WERI-Rb-1 (cell line): ENCODE data around the gene CBY3.
"Not testable (repeated sequence)": the region's sequence is repeated elsewhere in the genome, so short reads cannot be mapped to it uniquely, and the experiment has no call there.

Experiments used
- DNase-seq: peaks from one replicate; pipeline ENCODE4 v3.0.0-alpha.2; 2020
- H3K27ac ChIP-seq: fragments of 250-450 bp; sonication (Bioruptor Pico); 2 replicates; pipeline ENCODE4 v1.5.1; 2020; ENCODE audit warnings: mild to moderate bottlenecking, moderate library complexity
- H3K27me3 ChIP-seq: fragments of 250-450 bp; sonication (Bioruptor Pico); 2 replicates; pipeline ENCODE4 v1.5.1; 2021; ENCODE audit warnings: mild to moderate bottlenecking, low read depth, moderate library complexity; ENCODE audit not compliant: insufficient read depth, severe bottlenecking
- H3K36me3 ChIP-seq: fragments of 250-450 bp; sonication (Bioruptor Pico); 2 replicates; pipeline ENCODE4 v1.5.1; 2020; ENCODE audit warnings: mild to moderate bottlenecking, moderate library complexity
- H3K4me3 ChIP-seq: 2 replicates; pipeline ENCODE4 v1.5.1; 2011; ENCODE audit warnings: low read depth, mild to moderate bottlenecking, control low read depth, low read length
- H3K9me3 ChIP-seq: fragments of 250-450 bp; sonication (Bioruptor Pico); 2 replicates; pipeline ENCODE4 v1.5.1; 2021; ENCODE audit warnings: mild to moderate bottlenecking, moderate library complexity; ENCODE audit not compliant: severe bottlenecking
- TF ChIP-seq, protein P1 (sequence below): IDR thresholded peaks from 2 replicates; pipeline ENCODE4 v1.5.1; 2011; ENCODE audit warnings: low read depth, mild to moderate bottlenecking, control low read depth, inconsistent platforms, low read length

CBY3 gene

DNA sequence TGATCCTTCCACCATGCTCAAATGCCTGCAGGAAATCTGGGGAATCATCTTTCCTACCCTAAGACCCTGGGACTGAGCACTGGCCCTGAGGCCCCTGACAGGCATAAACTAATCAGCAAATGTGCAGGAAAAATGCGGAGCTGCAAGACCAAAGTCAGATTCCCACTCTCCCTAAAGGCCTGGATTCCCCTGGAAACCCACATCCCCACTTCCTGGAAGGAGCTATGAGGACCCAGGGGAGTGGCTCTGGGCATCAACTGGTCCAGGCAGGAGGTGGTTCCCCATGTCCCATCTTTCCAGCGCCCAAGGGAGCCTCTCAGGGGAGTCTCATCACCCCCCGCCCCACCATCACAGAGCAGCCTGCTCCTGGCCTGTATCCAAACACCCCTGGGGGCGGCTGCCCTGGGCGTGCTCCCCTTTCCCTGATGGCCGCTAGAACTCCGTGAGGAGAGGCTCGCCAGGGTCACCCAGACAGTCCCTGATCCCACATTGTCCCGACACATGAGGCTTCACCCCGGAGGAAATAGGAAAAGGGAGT, 31.6 kb downstream of the CBY3 start:
- H3K4me3 ChIP-seq, DNase-seq, H3K27ac ChIP-seq, H3K36me3 ChIP-seq, H3K27me3 ChIP-seq, H3K9me3 ChIP-seq: not testable (repeated sequence)

DNA sequence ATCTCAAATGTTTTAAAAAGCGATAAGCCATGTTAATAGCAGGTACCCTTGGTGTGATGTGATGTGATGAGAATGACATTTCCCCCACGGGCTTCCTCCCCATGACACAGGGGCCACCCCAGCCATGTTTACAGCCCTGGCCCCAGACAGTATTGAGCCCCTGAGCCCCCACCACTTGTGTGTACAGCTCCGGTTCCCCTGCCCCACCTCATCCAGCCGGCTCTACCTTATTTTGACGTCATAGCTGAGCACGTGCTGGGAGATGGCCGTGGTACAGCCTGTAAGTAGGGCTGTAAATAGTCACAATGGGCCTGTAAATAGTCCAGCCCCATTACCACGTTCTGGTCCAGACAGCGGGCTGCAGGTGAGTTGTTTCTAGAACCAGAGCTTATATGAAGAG, 32.4 kb downstream of the CBY3 start:
- TF ChIP-seq, protein P1, sequence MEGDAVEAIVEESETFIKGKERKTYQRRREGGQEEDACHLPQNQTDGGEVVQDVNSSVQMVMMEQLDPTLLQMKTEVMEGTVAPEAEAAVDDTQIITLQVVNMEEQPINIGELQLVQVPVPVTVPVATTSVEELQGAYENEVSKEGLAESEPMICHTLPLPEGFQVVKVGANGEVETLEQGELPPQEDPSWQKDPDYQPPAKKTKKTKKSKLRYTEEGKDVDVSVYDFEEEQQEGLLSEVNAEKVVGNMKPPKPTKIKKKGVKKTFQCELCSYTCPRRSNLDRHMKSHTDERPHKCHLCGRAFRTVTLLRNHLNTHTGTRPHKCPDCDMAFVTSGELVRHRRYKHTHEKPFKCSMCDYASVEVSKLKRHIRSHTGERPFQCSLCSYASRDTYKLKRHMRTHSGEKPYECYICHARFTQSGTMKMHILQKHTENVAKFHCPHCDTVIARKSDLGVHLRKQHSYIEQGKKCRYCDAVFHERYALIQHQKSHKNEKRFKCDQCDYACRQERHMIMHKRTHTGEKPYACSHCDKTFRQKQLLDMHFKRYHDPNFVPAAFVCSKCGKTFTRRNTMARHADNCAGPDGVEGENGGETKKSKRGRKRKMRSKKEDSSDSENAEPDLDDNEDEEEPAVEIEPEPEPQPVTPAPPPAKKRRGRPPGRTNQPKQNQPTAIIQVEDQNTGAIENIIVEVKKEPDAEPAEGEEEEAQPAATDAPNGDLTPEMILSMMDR, result no peak
- Histone ChIP-seq H3K27me3 (no peaks in the 10 kb centered on the region), H3K9me3 (no peaks in the 10 kb centered on the region), H3K4me3 (no peak overlapping the region), H3K27ac (no peak overlapping the region), H3K36me3 (no peaks in the 10 kb centered on the region)
- no peak for DNase-seq

DNA sequence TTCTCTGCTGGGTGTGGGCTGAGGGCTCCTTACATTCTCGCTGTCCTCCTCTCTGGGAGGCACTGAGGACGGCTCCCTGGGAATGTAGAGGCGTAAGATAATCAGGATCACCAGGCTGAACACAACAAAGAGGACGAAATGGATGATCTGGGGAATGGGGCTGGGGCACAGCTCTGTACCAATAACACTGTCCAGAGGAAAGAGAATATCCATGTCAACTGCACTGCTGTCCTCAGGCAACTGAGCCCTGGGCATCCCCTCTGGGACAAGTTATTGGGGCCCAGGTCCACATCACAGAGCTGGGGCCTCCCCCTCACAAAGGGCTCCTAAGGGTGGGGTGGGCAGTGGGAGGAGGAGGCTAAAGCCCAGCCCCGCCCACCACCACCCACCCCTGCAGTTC, 36.1 kb downstream of the CBY3 start:
- DNase-seq, H3K4me3 ChIP-seq, H3K9me3 ChIP-seq, H3K27me3 ChIP-seq, H3K27ac ChIP-seq, H3K36me3 ChIP-seq: not testable (repeated sequence)

DNA sequence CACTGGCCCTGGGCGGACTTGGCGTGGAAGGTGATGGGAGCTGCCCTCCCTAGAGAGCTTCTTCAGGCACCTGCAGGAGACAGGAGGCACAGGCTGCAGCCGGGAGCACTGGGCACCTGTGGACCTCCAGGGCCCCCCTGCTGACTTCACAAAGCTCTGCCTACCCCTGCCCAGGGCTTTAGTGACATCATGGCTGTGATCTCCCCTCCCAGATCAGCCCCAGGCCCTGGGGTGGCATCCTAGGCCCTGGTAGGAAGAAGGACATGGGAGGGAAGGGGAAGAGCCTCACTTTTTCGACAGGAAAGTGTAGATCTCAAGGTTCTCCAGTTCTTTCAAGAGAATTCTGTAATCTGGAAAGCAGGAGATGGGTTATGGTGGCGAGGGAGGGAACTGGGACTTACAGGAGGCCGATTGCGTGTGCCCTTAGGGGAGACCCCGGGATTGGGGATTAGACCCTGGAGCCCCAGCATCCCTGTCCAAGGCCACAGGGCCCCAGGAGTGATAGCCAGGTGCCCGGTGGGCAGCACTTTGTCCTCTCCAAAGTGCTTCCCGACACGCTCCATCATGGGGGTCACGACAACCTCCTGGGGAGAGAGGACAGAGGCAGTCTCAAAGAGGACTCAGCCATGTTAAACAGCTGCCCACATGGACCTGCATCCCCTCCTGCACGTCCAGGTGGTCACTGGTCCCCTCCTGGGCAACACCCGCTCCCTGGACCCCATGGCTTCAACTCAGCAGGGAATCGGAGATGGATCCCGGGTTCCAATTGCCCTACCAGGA, 37.5 kb downstream of the CBY3 start:
- not testable (repeated sequence) for H3K9me3 ChIP-seq, DNase-seq, H3K4me3 ChIP-seq, H3K36me3 ChIP-seq, H3K27me3 ChIP-seq, H3K27ac ChIP-seq

DNA sequence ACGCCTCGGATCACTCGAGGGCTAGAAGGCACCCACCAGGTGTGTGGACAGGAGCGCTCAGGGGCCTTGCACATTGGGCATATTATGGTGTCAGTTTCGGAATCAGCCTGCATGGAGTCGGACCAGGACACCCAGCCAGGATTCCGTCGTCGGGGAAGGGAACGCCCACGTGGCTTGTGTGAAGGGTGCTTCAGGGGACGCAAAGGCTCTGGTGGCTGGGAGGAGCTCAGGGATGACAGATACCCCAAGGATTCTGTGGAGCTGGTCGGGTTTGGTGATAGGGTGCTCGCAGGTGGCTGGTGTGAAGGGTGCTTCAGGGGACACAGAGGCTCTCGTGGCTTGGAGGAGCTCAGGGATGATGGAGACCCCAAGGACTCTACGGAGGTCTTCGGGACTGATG, 38.2 kb downstream of the CBY3 start:
- H3K36me3 ChIP-seq, H3K9me3 ChIP-seq, H3K27ac ChIP-seq, H3K27me3 ChIP-seq, H3K4me3 ChIP-seq, DNase-seq: not testable (repeated sequence)

DNA sequence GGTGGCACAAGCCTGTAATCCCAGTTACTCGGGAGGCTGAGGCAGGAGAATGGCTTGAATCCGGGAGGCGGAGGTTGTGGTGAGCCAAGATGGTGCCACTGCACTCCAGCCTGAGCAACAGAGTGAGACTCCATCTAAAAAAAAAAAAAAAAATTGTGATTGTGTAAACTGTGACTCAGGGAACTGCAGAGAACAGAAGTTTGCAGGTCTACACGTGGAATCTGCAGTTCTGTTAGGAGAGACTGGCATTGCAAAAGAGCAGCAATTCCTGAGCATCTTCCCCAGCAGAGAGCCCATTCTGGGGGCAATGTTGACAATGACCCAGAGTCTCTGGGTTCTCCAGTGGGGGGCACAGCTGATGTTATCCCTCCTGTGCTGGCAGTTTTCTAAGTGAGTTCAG, 39.1 kb downstream of the CBY3 start:
- not testable (repeated sequence) for DNase-seq, H3K27me3 ChIP-seq, H3K36me3 ChIP-seq, H3K27ac ChIP-seq, H3K4me3 ChIP-seq, H3K9me3 ChIP-seq

DNA sequence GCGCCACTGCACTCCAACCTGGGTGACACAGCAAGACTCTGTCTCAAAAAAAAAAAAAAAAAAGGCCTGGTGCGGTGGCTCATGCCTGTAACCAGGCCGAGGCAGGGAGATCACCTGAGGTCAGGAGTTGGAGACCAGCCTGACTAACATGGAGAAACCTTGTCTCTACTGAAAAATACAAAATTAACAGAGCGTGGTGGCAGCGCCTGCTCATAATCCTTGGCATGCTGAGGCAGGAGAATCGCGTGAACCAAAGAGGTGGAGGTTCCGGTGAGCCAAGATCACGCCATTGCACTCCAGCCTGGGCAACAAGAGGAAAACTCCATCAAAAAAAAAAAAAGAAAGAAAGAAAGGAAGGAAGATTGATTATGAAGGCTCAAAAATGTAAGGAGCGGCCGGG, 41.5 kb downstream of the CBY3 start:
- not testable (repeated sequence) for H3K4me3 ChIP-seq, DNase-seq, H3K27ac ChIP-seq, H3K9me3 ChIP-seq, H3K27me3 ChIP-seq, H3K36me3 ChIP-seq

DNA sequence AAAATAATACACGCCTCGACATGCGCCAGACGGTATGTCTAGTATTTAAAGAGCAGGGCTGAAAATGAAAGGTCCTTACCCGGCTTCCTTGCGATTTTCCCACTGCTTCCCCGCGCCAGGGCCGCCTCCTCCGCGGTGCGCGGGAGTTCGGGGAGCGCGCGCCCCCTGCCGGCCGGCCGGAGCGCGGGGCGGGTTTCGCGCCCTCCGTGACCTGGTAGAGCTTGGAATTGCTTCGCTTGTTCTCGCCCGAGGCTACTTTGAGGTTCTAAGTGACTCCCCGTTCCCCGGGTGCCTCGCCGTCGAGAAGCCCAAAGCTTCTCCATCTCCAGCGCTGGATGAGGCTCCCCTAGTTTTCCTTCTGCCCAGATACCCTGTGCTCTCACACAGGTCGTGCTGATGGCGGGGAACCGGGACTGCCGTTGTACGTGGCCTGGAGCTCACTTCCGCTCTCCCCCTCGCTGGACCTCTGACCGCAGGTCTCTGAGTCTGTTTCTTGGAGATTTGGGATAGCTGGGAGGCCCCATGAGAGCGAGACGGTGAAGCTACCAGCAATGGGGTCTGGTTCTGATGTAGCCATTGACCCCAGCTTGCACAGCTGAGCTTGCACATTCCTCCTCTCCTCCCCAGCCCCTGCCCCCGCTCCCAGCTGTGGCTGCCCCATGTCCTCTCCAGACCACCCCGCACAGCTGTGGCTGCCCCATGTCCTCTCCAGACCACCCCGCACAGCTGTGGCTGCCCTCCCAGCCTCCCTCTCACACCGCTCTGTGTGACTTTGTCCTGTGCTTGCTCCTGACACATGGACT, 46.3 kb downstream of the CBY3 start:
- not testable (repeated sequence) for H3K27ac ChIP-seq, H3K36me3 ChIP-seq, DNase-seq, H3K27me3 ChIP-seq, H3K4me3 ChIP-seq, H3K9me3 ChIP-seq

DNA sequence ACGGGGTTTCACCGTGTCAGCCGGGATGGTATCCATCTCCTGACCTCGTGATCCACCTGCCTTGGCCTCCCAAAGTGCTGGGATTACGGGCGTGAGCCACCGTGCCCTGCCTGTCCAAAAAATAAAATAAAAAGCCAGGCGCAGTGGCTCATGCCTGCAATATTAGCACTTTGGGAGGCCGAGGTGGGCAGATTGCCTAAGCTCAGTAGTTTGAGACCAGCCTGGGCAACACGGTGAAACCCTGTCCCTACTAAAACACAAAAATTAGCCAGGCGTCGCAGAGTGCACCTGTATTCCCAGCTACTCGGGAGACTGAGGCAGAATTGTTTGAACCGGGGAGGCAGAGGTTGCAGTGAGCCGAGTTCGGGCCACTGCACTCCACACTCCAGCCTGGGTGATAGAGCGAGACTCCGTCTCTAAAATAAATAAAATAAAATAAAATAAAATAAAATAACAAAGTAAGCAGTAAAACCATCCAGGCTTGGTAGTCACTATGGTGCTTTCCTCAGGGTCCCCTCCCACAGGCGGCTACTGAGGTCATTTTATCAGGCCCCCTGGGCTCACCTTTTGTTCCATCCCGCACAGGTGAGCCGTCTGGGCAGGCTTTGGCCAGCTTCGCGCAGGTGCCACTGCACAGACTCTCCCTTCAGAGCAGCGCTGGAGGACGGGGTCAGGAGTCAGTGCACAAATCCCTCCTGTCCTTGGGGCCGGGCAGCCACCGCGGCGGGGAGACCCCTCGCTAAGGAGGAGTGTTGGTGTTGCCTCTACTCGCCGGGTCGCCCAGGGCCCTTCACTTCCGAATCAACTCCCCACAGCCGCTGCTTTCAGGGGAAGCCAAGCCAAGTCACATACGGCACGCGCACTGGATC, 47.1 kb downstream of the CBY3 start:
- H3K27me3 ChIP-seq, H3K36me3 ChIP-seq, H3K9me3 ChIP-seq, H3K27ac ChIP-seq, DNase-seq: not testable (repeated sequence)
- H3K4me3 ChIP-seq, result peak overlapping the region; percentile 28; the same call in 1 of the 2 replicates
